Measurements from ENCODE around the gene LIN7B. TPM values are rescaled to one million over a fixed set of nuclear protein-coding genes. Genes with fewer than 3 reads are reported as not detected.

Gene LIN7B
- total and polyA plus RNA-seq, 2 of the 13 experiments (the other 11 are each of a cell fraction or from before 2014, with no cell fraction given), result 5.3 to 7.6 TPM

DNA sequence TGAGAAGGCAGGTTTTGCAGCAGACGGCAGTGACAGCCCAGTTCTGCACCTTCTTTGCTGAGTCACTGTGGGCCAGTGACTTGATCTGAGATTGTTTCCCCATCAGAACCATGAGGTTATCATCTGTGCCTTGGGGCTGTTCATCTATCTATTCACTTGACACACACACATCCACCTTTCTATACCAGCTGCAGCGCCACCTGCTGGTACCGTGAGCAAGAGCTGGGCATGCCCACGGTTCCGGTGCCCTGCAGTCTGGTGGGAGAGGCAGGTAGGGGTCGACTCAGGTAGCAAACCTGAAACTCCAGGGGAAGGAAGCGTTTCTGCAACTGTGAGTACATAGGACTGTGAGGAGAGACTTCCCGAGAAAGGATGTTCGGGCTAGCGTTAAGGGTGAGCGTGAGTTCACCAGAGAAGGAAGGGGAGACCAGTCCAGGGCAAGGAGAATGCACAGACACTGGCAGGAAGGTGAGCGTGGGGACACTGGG is 7.5 kb upstream of the LIN7B start:
- FAIRE-seq (peak; percentile 76), DNase-seq (ENCODE audit: low spot score) (peak; percentile 59), ATAC-seq (peak; percentile 75)
- peaks cover 21 to 70% of the 10 kb centered on the region in 2 experiments; a peak in 4 of 5 replicates for H3K36me3 ChIP-seq (replicated peaks in 1 of 2; ENCODE audit: control insufficient read depth in 1 of 2, insufficient read depth in 2 of 2, low read length in 2 of 2)
- CTCF ChIA-PET (ENCODE audit: low intra/inter-chr PET ratio, low total read pairs), result interaction anchor here (1.1 to 1.8 kb wide), 2 partner anchors 9 to 38 kb away, joined by 4 to 7 read pairs; no protein-coding TSS in a partner anchor
- H3K9ac ChIP-seq (ENCODE audit: insufficient read depth, low read depth, low read length), result no peak overlapping the region
- H4K20me1 ChIP-seq (ENCODE audit: insufficient read depth, low read length), result peaks cover 20% of the 10 kb centered on the region
- no peak overlapping the region for H2AFZ ChIP-seq (ENCODE audit: low read length)
- no peak overlapping the region for H3K4me2 ChIP-seq (ENCODE audit: low read depth, low read length)
- POLR2A ChIA-PET, result interaction anchor here (1.2 to 1.4 kb wide), 3 partner anchors 9 to 113 kb away, joined by 4 read pairs; partner anchors contain the start of genes GYS1 and RUVBL2
- in situ Hi-C loops (cut with HindIII; ENCODE audit: extremely low pct_ligation_motif_present, low pct_unique_long_range_greater_than_20kb), result no loop called here
- no peaks in the 10 kb centered on the region for H3K9me3 ChIP-seq (ENCODE audit: low read length)
- intact Hi-C loops (cut with micrococcal nuclease; ENCODE audit: unreplicated experiment), result no loop called here
- no peak overlapping the region for H3K27ac ChIP-seq (ENCODE audit: extremely low read length, insufficient read depth, low read length)
- H3K79me2 ChIP-seq (ENCODE audit: insufficient read depth, low read length), result no peaks in the 10 kb centered on the region
- no peaks in the 10 kb centered on the region for H3K27me3 ChIP-seq (ENCODE audit: control insufficient read depth in 1 of 2, insufficient read depth in 2 of 2, low read length in 2 of 2)
- WGBS (ENCODE audit: low lambda C conversion rate), result 69% methylated on average over 11 of the region's 12 CpGs
- H3K4me3 ChIP-seq (replicated peaks in 1 of 3; ENCODE audit: insufficient read depth in 1 of 3, low read depth in 2 of 3, low read length in 3 of 3), result no peak overlapping the region
- no TSS peak for BruUV-seq (replicated peaks)
- no peaks in the 10 kb centered on the region for H3K4me1 ChIP-seq (ENCODE audit: insufficient read depth, low read length)
- TF ChIP-seq KDM2A (CRISPR knock-in tag; IDR thresholded peaks at IDR 0.05; ENCODE audit: borderline replicate concordance, low read depth), result peak; percentile 33; the same call in 1 of the 2 replicates
- no peak for TF ChIP-seq ZNF451 (CRISPR knock-in tag; IDR thresholded peaks at IDR 0.05)
- TF ChIP-seq BORCS8-MEF2B (CRISPR knock-in tag; IDR thresholded peaks at IDR 0.05), result 0 out of 2 replicates have a peak, but pooled peaks have one; percentile 37
- no peak for TF ChIP-seq ZNF660 (CRISPR knock-in tag; IDR thresholded peaks at IDR 0.05; ENCODE audit: borderline replicate concordance, low read depth)
- TF ChIP-seq, protein P1, sequence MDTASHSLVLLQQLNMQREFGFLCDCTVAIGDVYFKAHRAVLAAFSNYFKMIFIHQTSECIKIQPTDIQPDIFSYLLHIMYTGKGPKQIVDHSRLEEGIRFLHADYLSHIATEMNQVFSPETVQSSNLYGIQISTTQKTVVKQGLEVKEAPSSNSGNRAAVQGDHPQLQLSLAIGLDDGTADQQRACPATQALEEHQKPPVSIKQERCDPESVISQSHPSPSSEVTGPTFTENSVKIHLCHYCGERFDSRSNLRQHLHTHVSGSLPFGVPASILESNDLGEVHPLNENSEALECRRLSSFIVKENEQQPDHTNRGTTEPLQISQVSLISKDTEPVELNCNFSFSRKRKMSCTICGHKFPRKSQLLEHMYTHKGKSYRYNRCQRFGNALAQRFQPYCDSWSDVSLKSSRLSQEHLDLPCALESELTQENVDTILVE (CRISPR knock-in tag; IDR thresholded peaks at IDR 0.05), result no peak
- TF ChIP-seq, protein P2, sequence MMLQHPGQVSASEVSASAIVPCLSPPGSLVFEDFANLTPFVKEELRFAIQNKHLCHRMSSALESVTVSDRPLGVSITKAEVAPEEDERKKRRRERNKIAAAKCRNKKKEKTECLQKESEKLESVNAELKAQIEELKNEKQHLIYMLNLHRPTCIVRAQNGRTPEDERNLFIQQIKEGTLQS (CRISPR knock-in tag; IDR thresholded peaks at IDR 0.05), result no peak
- TF ChIP-seq, protein P3, sequence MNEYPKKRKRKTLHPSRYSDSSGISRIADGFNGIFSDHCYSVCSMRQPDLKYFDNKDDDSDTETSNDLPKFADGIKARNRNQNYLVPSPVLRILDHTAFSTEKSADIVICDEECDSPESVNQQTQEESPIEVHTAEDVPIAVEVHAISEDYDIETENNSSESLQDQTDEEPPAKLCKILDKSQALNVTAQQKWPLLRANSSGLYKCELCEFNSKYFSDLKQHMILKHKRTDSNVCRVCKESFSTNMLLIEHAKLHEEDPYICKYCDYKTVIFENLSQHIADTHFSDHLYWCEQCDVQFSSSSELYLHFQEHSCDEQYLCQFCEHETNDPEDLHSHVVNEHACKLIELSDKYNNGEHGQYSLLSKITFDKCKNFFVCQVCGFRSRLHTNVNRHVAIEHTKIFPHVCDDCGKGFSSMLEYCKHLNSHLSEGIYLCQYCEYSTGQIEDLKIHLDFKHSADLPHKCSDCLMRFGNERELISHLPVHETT (CRISPR knock-in tag; conservative IDR thresholded peaks at IDR 0.05), result no peak
- TF ChIP-seq, protein P4, sequence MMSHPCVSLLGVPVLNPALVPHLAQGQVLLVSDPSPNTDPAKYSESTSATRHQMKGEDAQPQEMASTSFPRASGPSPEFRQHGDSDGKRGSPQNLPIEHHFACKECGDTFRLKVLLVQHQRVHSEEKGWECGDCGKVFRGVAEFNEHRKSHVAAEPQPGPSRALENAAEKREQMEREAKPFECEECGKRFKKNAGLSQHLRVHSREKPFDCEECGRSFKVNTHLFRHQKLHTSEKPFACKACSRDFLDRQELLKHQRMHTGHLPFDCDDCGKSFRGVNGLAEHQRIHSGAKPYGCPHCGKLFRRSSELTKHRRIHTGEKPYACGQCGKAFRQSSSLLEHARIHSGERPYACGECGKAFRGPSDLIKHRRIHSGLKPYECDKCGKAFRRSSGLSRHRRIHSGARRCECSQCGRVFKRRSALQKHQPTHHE (CRISPR knock-in tag; IDR thresholded peaks at IDR 0.05; ENCODE audit: borderline replicate concordance), result no peak
- TF ChIP-seq RBM22 (optimal IDR thresholded peaks at IDR 0.05; ENCODE audit: low read length), result peak; percentile 77
- no peak for TF ChIP-seq ZNF530 (CRISPR knock-in tag; IDR thresholded peaks at IDR 0.05; ENCODE audit: low read depth)
- TF ChIP-seq ZNF10 (CRISPR knock-in tag; IDR thresholded peaks at IDR 0.05; ENCODE audit: borderline replicate concordance, low read depth), result no peak
- TF ChIP-seq SNAI1 (CRISPR knock-in tag; IDR thresholded peaks at IDR 0.05; ENCODE audit: borderline replicate concordance), result no peak
- no peak for TF ChIP-seq PCBP1 (IDR thresholded peaks at IDR 0.05; ENCODE audit: borderline replicate concordance, low read depth, low read length)
- TF ChIP-seq HHEX (CRISPR knock-in tag; IDR thresholded peaks at IDR 0.05), result no peak
- 0 out of 2 replicates have a peak, but pooled peaks have one; percentile 14 for TF ChIP-seq KLF13 (CRISPR knock-in tag; IDR thresholded peaks at IDR 0.05)
- no peak for TF ChIP-seq KLF15 (CRISPR knock-in tag; IDR thresholded peaks at IDR 0.05; ENCODE audit: borderline replicate concordance)
- TF ChIP-seq ZNF557 (CRISPR knock-in tag; IDR thresholded peaks at IDR 0.05), result no peak
- TF ChIP-seq CENPX (CRISPR knock-in tag; IDR thresholded peaks at IDR 0.05), result no peak
- no peak for TF ChIP-seq EEA1 (CRISPR knock-in tag; IDR thresholded peaks at IDR 0.05; ENCODE audit: borderline replicate concordance)
- TF ChIP-seq TEAD3 (CRISPR knock-in tag; optimal IDR thresholded peaks at IDR 0.05; ENCODE audit: borderline replicate concordance), result no peak
- 0 out of 2 replicates have a peak, but pooled peaks have one; percentile 30 for TF ChIP-seq REPIN1 (CRISPR knock-in tag; IDR thresholded peaks at IDR 0.05; ENCODE audit: borderline replicate concordance, low read depth)
- no peak for TF ChIP-seq ZNF547 (CRISPR knock-in tag; IDR thresholded peaks at IDR 0.05)

Data from HepG2 (cell line).